K562 (cell line): Measurements from ENCODE around the gene ARHGAP24. TPM values are rescaled to one million over a fixed set of nuclear protein-coding genes. Genes with fewer than 3 reads are reported as not detected.

ENCODE experiments used
- ATAC-seq: fragments of 200-7000 bp; cut with Tn5 transposase; 3 replicates; pipeline ENCODE4 v1.9.1; 2020; ENCODE audit warnings: moderate library complexity
- BruUV-seq: library from RNA; stranded (reverse); fragments of 400-500 nt; replicated peaks from 2 replicates; lab custom pipeline; 2021; lab: Mats Ljungman, UMichigan
- CTCF ChIA-PET: fragments of 300-600 bp; formaldehyde crosslinking; extraction: SDS; loops from one replicate; lab custom pipeline; 2021; ENCODE audit warnings: low intra/inter-chr PET ratio; lab: Yijun Ruan, JAX
- POLR2A ChIA-PET: fragments of 300-600, 350-650 bp; sonication (Branson Sonifier 250); formaldehyde crosslinking; extraction: SDS; loops from one replicate; lab custom pipeline; 2021; ENCODE audit warnings: antibody characterized with exemption, inconsistent platforms; lab: Yijun Ruan, JAX
- DNase-seq, 4 experiments: peaks; one replicate each; pipeline versions ENCODE4 v3.0.0 to v3.0.0-alpha.2; 2011 to 2018; ENCODE audit warnings: low spot score in 3 of 4, mixed read lengths in 3 of 4; ENCODE audit errors: extremely low read depth in 1 of 4
- FAIRE-seq: peaks from 2 replicates; lab custom pipeline; 2011; peaks lifted over from hg19 to GRCh38; lab: Jason Lieb, UNC
- H2AFZ ChIP-seq: 2 replicates; pipeline ENCODE4 v1.6.0; 2011; ENCODE audit warnings: low read depth, low read length, control low read depth, inconsistent platforms
- H3K27ac ChIP-seq: fragments of 200-600 bp; 3 replicates; pipeline ENCODE4 v1.8.0; 2011; ENCODE audit warnings: low read depth, mild to moderate bottlenecking, control low read depth, inconsistent platforms, low read length, moderate library complexity, mixed read lengths; ENCODE audit errors: extremely low read depth
- H3K27me3 ChIP-seq, 2 experiments: fragments of 300-600 bp in 1 of 2; 2 replicates in 1 of 2; 3 replicates in 1 of 2; pipeline versions ENCODE4 v1.6.0 to v1.8.0; 2011; ENCODE audit warnings: inconsistent platforms in 2 of 2, low read length in 2 of 2, mild to moderate bottlenecking in 1 of 2, mixed read lengths in 1 of 2, moderate library complexity in 1 of 2; ENCODE audit not compliant: control insufficient read depth in 2 of 2, insufficient read depth in 2 of 2
- H3K36me3 ChIP-seq: fragments of 300-600 bp; 3 replicates; pipeline ENCODE4 v1.8.0; 2011; ENCODE audit warnings: mild to moderate bottlenecking, low read length, inconsistent platforms; ENCODE audit not compliant: control insufficient read depth, insufficient read depth
- H3K4me1 ChIP-seq, 2 experiments: fragments of 200-600 bp in 1 of 2; replicated peaks in 1 of 2; 2 replicates in 1 of 2; 3 replicates in 1 of 2; pipeline versions ENCODE4 v1.5.1 to v1.8.0; 2011; ENCODE audit warnings: inconsistent platforms in 2 of 2, low read length in 2 of 2, mild to moderate bottlenecking in 1 of 2, mixed read lengths in 1 of 2, moderate library complexity in 1 of 2; ENCODE audit not compliant: control insufficient read depth in 2 of 2, insufficient read depth in 2 of 2
- H3K4me2 ChIP-seq: 2 replicates; pipeline ENCODE4 v1.6.1; 2011; ENCODE audit warnings: low read length, control low read depth, inconsistent platforms, mixed read lengths; ENCODE audit not compliant: insufficient read depth
- H3K4me3 ChIP-seq: fragments of 200-600 bp; sonication (generic), shearing (Covaris generic); 2 replicates; pipeline ENCODE4 v1.5.1; 2016; ENCODE audit warnings: control low read depth, inconsistent platforms
- H3K79me2 ChIP-seq: fragments of 200-600 bp; 3 replicates; pipeline ENCODE4 v1.8.0; 2011; ENCODE audit warnings: low read length, inconsistent platforms; ENCODE audit not compliant: control insufficient read depth, insufficient read depth
- H3K9ac ChIP-seq, 2 experiments: 2 replicates each; pipeline versions ENCODE4 v1.6.0 to v1.6.1; 2011; ENCODE audit warnings: low read depth in 2 of 2, low read length in 2 of 2, control low read depth in 1 of 2, inconsistent platforms in 1 of 2, mild to moderate bottlenecking in 1 of 2, mixed read lengths in 1 of 2; ENCODE audit not compliant: insufficient read depth in 1 of 2
- H3K9me1 ChIP-seq: one replicate; pipeline ENCODE4 v1.6.0; 2011; ENCODE audit warnings: inconsistent platforms, mild to moderate bottlenecking, low read length, moderate library complexity; ENCODE audit not compliant: control insufficient read depth, insufficient read depth
- H3K9me3 ChIP-seq: replicated peaks from 2 replicates; pipeline ENCODE4 v1.5.1; 2011; ENCODE audit warnings: low read depth, low read length, inconsistent platforms; ENCODE audit not compliant: control insufficient read depth, insufficient read depth
- H4K20me1 ChIP-seq: replicated peaks from 2 replicates; pipeline ENCODE4 v1.6.1; 2011; ENCODE audit warnings: low read length, inconsistent platforms, mixed read lengths; ENCODE audit not compliant: control insufficient read depth, insufficient read depth
- BMI1 ChIP-seq: fragments of 150-350 bp; IDR thresholded peaks from 2 replicates; pipeline ENCODE4 v1.6.1; 2014; ENCODE audit warnings: low read length
- BRCA1 ChIP-seq, 2 experiments: fragments of 450-650 bp in 1 of 2; sonication (generic) in 1 of 2; formaldehyde crosslinking in 1 of 2; IDR thresholded peaks; 2 replicates each; pipeline versions ENCODE4 v1.5.0 to v1.6.1; 2017 to 2020; ENCODE audit warnings: mild to moderate bottlenecking in 1 of 2, missing genetic modification reagents in 1 of 2
- ETS2 ChIP-seq: IDR thresholded peaks from 2 replicates; pipeline ENCODE4 v1.6.1; 2016; ENCODE audit warnings: borderline replicate concordance, missing genetic modification characterization, mild to moderate bottlenecking, moderate library complexity, missing compliant biosample characterization; ENCODE audit not compliant: poor library complexity, severe bottlenecking
- GABPB2 ChIP-seq: fragments of 250-450 bp; sonication (Bioruptor Pico); conservative IDR thresholded peaks from 2 replicates; pipeline ENCODE4 v1.5.1; 2021; ENCODE audit warnings: mild to moderate bottlenecking
- KDM1A ChIP-seq, 2 experiments: fragments of 450-650 bp; IDR thresholded peaks; 2 replicates each; pipeline ENCODE4 v1.6.1; 2016; ENCODE audit warnings: mild to moderate bottlenecking in 2 of 2
- KLF13 ChIP-seq: fragments of 450-650 bp; IDR thresholded peaks from 2 replicates; pipeline ENCODE4 v1.6.1; 2016; ENCODE audit warnings: missing genetic modification characterization, low read depth, mild to moderate bottlenecking, missing compliant biosample characterization, moderate library complexity, borderline replicate concordance
- KLF16 ChIP-seq: IDR thresholded peaks from 2 replicates; pipeline ENCODE4 v1.6.1; 2016; ENCODE audit warnings: antibody characterized with exemption
- KLF6 ChIP-seq: fragments of 250-450 bp; sonication (Bioruptor Pico); IDR thresholded peaks from 2 replicates; pipeline ENCODE4 v1.4.0; 2020; ENCODE audit warnings: mild to moderate bottlenecking, moderate library complexity, borderline replicate concordance
- NONO ChIP-seq, 2 experiments: fragments of 200-400 bp in 1 of 2; fragments of 450-650 bp in 1 of 2; formaldehyde crosslinking in 1 of 2; IDR thresholded peaks; 2 replicates each; pipeline ENCODE4 v1.6.1; 2017; ENCODE audit warnings: low read depth in 2 of 2, mild to moderate bottlenecking in 2 of 2, moderate library complexity in 2 of 2, low read length in 1 of 2
- PTBP1 ChIP-seq: fragments of 200-400 bp; formaldehyde crosslinking; IDR thresholded peaks from 2 replicates; pipeline ENCODE4 v1.6.1; 2017; ENCODE audit warnings: low read depth, low read length
- RB1 ChIP-seq: fragments of 450-650 bp; IDR thresholded peaks from 2 replicates; pipeline ENCODE4 v1.6.1; 2017; ENCODE audit warnings: low read depth, mild to moderate bottlenecking
- SIX5 ChIP-seq, 2 experiments: IDR thresholded peaks; 2 replicates each; pipeline ENCODE4 v1.6.1; 2011; ENCODE audit warnings: low read length in 2 of 2, borderline replicate concordance in 1 of 2, low read depth in 1 of 2, mild to moderate bottlenecking in 1 of 2, moderate library complexity in 1 of 2; ENCODE audit not compliant: insufficient read depth in 1 of 2
- SPI1 ChIP-seq: IDR thresholded peaks from 2 replicates; pipeline ENCODE4 v1.6.1; 2011; ENCODE audit warnings: low read depth, low read length, control low read depth, borderline replicate concordance
- TCF3 ChIP-seq: sonication (generic); formaldehyde crosslinking; IDR thresholded peaks from 2 replicates; pipeline ENCODE4 v1.4.0; 2020; ENCODE audit warnings: mild to moderate bottlenecking, missing genetic modification reagents
- ZNF197 ChIP-seq: fragments of 200-800 bp; sonication (Bioruptor generic); IDR thresholded peaks from 2 replicates; pipeline ENCODE4 v1.6.1; 2016; ENCODE audit warnings: low read depth, missing genetic modification characterization, missing compliant biosample characterization
- ZNF3 ChIP-seq: fragments of 250-450 bp; sonication (Bioruptor Pico); IDR thresholded peaks from 2 replicates; pipeline ENCODE4 v1.5.0; 2021; ENCODE audit warnings: mild to moderate bottlenecking, moderate library complexity
- ZNF354B ChIP-seq: fragments of 250-450 bp; sonication (Bioruptor Pico); IDR thresholded peaks from 2 replicates; pipeline ENCODE4 v1.4.0; 2020
- ZNF444 ChIP-seq: fragments of 250-450 bp; sonication (Bioruptor Pico); IDR thresholded peaks from 2 replicates; pipeline ENCODE4 v1.4.0; 2020; ENCODE audit warnings: mild to moderate bottlenecking, moderate library complexity
- ZNF584 ChIP-seq: fragments of 200-800 bp; sonication (Bioruptor generic); IDR thresholded peaks from 2 replicates; pipeline ENCODE4 v1.6.1; 2016; ENCODE audit warnings: low read depth, mild to moderate bottlenecking, missing genetic modification characterization, missing compliant biosample characterization
- WGBS: fragments of 100-300 bp; shearing (Covaris generic); methylation state at CpG from one replicate; pipeline ENCODE4 v1.1.6; 2016; ENCODE audit warnings: low coverage, mixed read lengths; ENCODE audit not compliant: insufficient coverage; ENCODE audit errors: missing lambda C conversion rate; 5-methylcytosine and 5-hydroxymethylcytosine counted together
- in situ Hi-C: fragments of 300-500 bp; cut with MboI; formaldehyde crosslinking; loops from 4 replicates; pipeline ENCODE4 v1.15.0; 2018; ENCODE audit warnings: inconsistent platforms, mixed read lengths
- intact Hi-C: fragments of 100-400 bp; cut with micrococcal nuclease; formaldehyde crosslinking; loops from 2 replicates; pipeline ENCODE4 v1.14.2; 2022
- polyA plus RNA-seq, 8 experiments: library from polyadenylated mRNA; depleted of rRNA in 4 of 8; stranded (reverse) in 5 of 8; unstranded in 3 of 8; fragments of >200 nt; fragmentation: Nextera tagmentation in 2 of 8; fragmentation: Illumina TruSeq in 1 of 8; extraction: Ambion mirVana in 2 of 8; extraction: Trizol in 1 of 8; gene quantifications; 2 replicates each; pipeline versions ENCODE4 v1.2.1 to v1.2.3, GENCODE V29; 2011 to 2014; ENCODE audit warnings: inconsistent platforms in 1 of 8, missing spikeins in 1 of 8
- total RNA-seq, 7 experiments: library from RNA; depleted of rRNA in 6 of 7; stranded (reverse); fragments of >200 nt in 6 of 7; fragmentation: Illumina TruSeq in 2 of 7; extraction: Trizol in 2 of 7; gene quantifications; 2 replicates each; pipeline versions ENCODE4 v1.2.1 to v1.2.3, GENCODE V29; 2011 to 2021; ENCODE audit warnings: low replicate concordance in 1 of 7
- TF ChIP-seq, protein P1 (sequence below): fragments of 250-450 bp; sonication (Bioruptor Pico); IDR thresholded peaks from 2 replicates; pipeline ENCODE4 v1.6.1; 2021; ENCODE audit warnings: mild to moderate bottlenecking
- TF ChIP-seq, protein P2 (sequence below), 2 experiments: IDR thresholded peaks in 1 of 2; conservative IDR thresholded peaks in 1 of 2; 2 replicates each; pipeline ENCODE4 v1.6.1; 2016; ENCODE audit warnings: low read depth in 2 of 2, mild to moderate bottlenecking in 1 of 2, missing compliant biosample characterization in 1 of 2, missing genetic modification characterization in 1 of 2, moderate library complexity in 1 of 2

ARHGAP24 gene
- total and polyA plus RNA-seq, 9 of the 15 experiments (the other 6 are each of a cell fraction or from before 2014, with no cell fraction given): 8.0 to 22.6 (median 14.0) TPM

DNA sequence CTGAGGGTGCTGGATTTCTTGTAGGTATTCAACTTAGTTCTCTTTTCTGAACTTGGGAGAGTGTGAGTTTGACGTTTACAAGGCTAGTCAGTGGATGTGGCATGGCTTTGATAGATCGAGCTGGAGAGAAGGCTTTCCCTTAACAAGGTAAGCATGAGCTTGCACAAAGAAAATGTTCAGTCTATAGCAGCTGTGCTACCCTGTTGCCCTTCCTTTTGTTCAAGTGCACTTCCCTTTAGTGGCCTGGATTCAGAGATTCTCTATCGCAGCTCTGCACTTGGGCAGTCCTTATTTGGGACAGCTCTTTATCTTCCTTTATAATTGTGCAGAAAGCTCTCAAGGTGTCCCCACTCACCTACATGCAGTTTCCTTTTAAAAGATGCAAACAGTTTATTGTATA is 198.0 kb downstream of the ARHGAP24 start:
- H3K4me1 ChIP-seq: no peaks in the 10 kb centered on the region
- no peak overlapping the region for H3K4me2 ChIP-seq
- CTCF ChIA-PET: no interaction called here
- no TSS peak for BruUV-seq
- intact Hi-C loops: no loop called here
- DNase-seq (no peak), ATAC-seq (no peak)
- TF ChIP-seq ZNF444 (CRISPR knock-in tag) (no peak), NONO (IDR thresholded peaks at IDR 0.05; ENCODE audit: low read depth in 2 of 2, low read length in 1 of 2) (no peak), KDM1A (IDR thresholded peaks at IDR 0.05) (no peak), ZNF197 (CRISPR knock-in tag) (no peak), RB1 (no peak), PTBP1 (no peak), KLF13 (tag) (no peak), GABPB2 (no peak), BRCA1 (IDR thresholded peaks at IDR 0.05) (no peak), BRCA1 (CRISPR knock-in tag; IDR thresholded peaks at IDR 0.05) (no peak), KLF16 (no peak), TCF3 (CRISPR knock-in tag) (peak; percentile 41), KLF6 (CRISPR knock-in tag) (no peak), ETS2 (tag) (no peak), SIX5 (IDR thresholded peaks at IDR 0.05; ENCODE audit: borderline replicate concordance in 1 of 2, insufficient read depth in 1 of 2, low read depth in 1 of 2, low read length in 2 of 2) (no peak), ZNF584 (CRISPR knock-in tag) (no peak), ZNF3 (peak; percentile 78; the same call in 1 of the 2 replicates), BMI1 (no peak), SPI1 (peak; percentile 17; the same call in 1 of the 2 replicates), ZNF354B (CRISPR knock-in tag) (no peak)
- TF ChIP-seq, protein P1, sequence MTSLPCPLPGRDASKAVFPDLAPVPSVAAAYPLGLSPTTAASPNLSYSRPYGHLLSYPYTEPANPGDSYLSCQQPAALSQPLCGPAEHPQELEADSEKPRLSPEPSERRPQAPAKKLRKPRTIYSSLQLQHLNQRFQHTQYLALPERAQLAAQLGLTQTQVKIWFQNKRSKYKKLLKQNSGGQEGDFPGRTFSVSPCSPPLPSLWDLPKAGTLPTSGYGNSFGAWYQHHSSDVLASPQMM (CRISPR knock-in tag): no peak
- TF ChIP-seq, protein P2, sequence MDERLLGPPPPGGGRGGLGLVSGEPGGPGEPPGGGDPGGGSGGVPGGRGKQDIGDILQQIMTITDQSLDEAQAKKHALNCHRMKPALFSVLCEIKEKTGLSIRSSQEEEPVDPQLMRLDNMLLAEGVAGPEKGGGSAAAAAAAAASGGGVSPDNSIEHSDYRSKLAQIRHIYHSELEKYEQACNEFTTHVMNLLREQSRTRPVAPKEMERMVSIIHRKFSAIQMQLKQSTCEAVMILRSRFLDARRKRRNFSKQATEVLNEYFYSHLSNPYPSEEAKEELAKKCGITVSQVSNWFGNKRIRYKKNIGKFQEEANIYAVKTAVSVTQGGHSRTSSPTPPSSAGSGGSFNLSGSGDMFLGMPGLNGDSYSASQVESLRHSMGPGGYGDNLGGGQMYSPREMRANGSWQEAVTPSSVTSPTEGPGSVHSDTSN (CRISPR knock-in tag; IDR thresholded peaks at IDR 0.05; ENCODE audit: low read depth): no peak
- TF ChIP-seq, protein P2 (tag; conservative IDR thresholded peaks at IDR 0.05; ENCODE audit: low read depth): no peak
- TF ChIP-seq, all 486 proteins: peak for 3
- in situ Hi-C loops: no loop called here
- Histone ChIP-seq H4K20me1 (no peaks in the 10 kb centered on the region), H3K79me2 (no peaks in the 10 kb centered on the region), H3K9me3 (no peaks in the 10 kb centered on the region), H3K27ac (no peak overlapping the region), H3K9me1 (no peaks in the 10 kb centered on the region), H3K4me3 (no peak overlapping the region), H3K27me3 (no peaks in the 10 kb centered on the region), H3K9ac (no peak overlapping the region), H3K36me3 (peaks cover 6% of the 10 kb centered on the region; the same call in 1 of the 3 replicates), H2AFZ (no peak overlapping the region)
- no peak for FAIRE-seq
- 22% methylated on average over 3 of the region's 3 CpGs for WGBS
- POLR2A ChIA-PET: no interaction called here
